Kidney tubule cell (primary cell): Measurements from ENCODE around the gene AKAP13.
"Not testable (repeated sequence)": the region's sequence is repeated elsewhere in the genome, so short reads cannot be mapped to it uniquely, and the experiment has no call there.

ENCODE experiments used
- DNase-seq: peaks from one replicate; pipeline ENCODE4 v3.0.0-alpha.2; 2018; ENCODE audit warnings: low spot score

The AKAP13 gene

DNA sequence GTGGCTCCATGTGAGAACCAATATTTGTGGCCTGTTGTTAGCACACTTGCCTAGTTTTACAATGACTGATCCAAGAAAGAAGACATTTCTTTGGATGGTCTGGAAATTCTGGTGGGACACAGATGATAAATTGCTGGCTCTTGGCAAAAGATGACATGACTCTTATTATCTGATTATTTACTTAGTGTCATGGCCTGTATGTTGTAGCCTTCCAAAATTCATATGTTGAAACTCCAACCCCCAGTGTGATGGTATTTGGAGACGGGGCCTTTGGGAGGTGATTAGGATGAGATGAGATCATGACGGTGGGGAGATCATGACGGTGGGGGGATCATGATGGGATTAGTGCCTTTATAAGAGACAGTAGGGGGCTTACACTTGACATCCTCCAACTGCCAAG, 30.0 kb upstream of the AKAP13 start:
- no peak for DNase-seq

DNA sequence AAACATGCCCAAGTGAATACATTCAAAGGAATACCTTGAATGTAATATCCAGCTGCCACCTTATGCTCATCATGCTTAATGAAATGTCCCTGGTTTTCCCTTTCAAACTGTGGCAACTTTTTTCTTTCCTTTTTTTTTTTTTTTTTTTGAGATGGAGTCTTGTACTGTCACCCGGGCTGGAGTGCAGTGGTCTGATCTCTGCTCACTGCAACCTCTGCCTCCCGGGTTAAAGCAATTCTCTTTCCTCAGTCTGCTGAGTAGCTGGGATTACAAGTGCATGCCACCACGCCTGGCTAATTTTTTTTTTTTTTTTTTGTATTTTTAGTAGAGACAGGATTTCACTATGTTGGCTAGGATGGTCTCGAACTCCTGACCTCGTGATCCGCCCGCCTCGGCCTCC, 28.9 kb upstream of the AKAP13 start:
- not testable (repeated sequence) for DNase-seq

DNA sequence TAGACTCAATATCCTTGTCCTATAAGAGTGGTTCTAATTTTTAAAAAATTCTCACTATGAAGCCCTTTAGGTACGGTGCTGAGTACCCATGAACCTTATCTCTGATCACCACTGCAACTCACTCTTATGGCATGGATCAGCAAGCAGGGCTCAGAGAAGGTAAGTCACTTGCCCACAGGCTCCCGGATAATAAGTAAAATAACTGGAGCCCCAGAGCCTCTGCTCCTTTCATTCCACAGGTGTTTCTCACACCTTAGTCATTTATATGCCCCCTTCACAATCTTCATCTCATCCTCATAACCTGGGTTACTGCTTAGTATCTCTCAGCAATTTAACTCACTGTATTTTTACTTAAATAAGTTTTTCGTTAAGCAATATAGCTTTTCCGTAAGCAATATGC, 28.4 kb upstream of the AKAP13 start:
- DNase-seq: peak; percentile 89

- no peak for DNase-seq
Observed at GRCh38 chr15:85353516-85353915, 26.9 kb upstream of the AKAP13 start.

DNA sequence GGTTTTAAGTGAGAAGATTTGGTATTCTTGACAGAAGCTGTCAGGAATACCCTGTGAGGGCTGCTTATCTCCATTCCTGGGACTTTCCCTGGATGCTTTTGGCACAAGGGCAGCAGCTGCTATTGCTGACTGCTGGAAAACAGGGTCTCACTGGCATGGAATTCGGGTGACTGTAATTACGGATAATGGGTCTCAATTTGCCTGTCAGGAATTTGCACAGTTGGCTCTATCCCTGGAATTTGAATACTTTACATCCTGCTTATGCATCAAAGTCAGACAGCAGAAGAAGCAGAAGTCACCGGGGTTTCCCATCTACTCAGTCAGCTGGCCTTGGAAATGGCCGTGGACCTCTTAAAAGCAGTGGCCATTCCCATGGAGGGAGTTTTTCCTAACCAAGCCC, 25.9 kb upstream of the AKAP13 start:
- DNase-seq: peak; percentile 95

DNA sequence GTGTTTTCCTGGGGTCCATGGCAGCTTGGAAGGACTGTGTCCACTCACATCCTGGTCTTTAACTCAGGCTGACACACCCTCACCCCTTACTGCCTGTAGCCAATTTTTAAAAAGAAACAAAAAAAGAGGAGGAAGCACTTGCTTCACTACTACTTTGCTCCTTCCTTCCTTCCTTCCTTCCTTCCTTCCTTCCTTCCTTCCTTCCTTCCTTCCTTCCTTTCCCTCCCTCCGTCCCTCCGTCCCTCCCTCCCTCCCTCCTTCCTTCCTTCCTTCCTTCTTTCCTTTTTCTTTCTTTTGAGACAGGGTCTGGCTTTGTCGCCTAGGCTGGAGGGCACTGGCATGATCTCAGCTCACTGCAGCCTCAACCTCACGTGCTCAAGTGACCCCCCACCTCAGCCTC, 25.5 kb upstream of the AKAP13 start:
- DNase-seq: no peak

DNA sequence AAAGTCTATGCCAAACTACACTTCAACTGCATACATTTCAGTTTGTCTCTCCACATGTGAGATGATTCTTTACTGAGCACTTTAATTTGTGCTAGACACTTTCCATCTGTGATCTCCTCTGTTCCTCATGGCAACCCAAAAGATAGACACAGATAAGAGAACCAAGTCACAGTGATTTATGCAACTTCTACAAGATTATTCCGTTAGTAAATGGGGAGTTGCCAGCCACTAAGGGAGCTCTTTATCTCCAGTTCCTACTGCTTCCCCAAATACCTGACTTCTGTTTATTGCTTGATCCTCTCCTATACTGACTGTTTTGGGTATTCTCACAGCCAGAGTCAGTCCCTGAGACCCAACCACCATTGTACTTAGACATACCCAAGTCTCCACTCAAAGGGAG, 24.1 kb upstream of the AKAP13 start:
- DNase-seq: no peak

- no peak for DNase-seq
Observed at GRCh38 chr15:85361323-85361722, 19.1 kb upstream of the AKAP13 start.

- no peak for DNase-seq
Observed at GRCh38 chr15:85362436-85363081, 17.8 kb upstream of the AKAP13 start.

GRCh38 chr15:85365980-85366379, 14.4 kb upstream of the AKAP13 start:
- no peak for DNase-seq

DNA sequence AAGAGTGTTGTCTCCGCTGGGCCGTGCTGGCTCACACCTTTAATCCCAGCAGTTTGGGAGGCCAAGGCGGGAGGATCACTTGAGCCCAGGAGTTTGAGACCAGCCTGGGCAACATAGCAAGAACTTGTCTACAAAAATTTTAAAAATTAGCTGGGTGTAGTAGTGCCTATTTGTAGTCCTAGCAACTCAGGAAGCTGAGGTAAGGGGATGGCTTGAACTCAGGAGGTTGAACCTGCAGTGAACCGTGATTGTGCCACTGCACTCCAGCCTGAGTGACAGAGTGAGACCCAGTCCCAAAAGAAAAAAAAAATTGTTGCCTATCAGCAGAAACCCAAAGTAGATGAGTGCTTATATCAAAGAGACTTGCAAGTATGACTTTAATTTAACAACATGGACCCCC, 12.7 kb upstream of the AKAP13 start:
- DNase-seq: no peak

DNA sequence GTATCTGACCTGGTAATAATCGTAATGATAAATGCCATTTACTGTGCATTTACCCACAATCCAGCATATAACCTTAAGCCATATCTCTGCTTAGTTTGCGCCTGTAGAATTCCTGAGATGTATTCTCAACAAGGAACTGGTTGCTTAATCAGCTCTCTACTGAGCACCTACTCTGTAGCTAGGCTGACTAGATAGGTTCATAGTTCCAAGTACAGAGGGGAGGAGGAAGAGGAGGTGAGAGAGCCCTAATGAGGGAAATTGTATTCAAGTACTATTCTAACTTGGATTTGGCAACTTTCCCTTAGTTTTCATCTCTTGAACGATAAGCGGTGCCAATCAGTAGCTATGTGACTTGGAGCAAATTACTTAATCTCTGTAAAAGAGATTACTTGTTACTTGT, 5.6 kb upstream of the AKAP13 start:
- DNase-seq: no peak

DNA sequence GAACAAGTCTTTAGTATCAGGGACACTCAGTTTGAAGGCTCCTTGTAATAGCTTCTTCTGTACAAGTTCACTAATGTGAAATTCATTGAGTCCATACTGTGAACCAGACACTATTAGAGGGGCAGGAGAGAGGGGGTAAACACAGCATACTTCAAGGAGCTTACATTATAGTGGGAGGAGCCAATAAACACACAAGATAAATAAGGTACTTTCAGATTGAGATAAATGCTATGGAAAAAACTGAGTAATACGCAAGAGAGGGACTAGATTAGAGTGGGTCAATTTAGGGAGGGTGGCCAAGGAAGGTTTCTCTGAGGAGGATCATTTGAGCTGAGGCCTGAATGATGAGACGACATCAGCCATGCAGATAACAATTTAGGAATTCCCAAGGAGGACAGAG, 3.1 kb upstream of the AKAP13 start:
- no peak for DNase-seq

- no peak for DNase-seq
Observed at GRCh38 chr15:85377986-85378385, 2.4 kb upstream of the AKAP13 start.

GRCh38 chr15:85379403-85380131, 836 bp upstream of the AKAP13 start:
- DNase-seq: peak; percentile 48

- DNase-seq: peak; percentile 53
Observed at GRCh38 chr15:85380812-85381642, 624 bp downstream of the AKAP13 start.

GRCh38 chr15:85381850-85382751, 1.7 kb downstream of the AKAP13 start:
- DNase-seq: peak; percentile 26

DNA sequence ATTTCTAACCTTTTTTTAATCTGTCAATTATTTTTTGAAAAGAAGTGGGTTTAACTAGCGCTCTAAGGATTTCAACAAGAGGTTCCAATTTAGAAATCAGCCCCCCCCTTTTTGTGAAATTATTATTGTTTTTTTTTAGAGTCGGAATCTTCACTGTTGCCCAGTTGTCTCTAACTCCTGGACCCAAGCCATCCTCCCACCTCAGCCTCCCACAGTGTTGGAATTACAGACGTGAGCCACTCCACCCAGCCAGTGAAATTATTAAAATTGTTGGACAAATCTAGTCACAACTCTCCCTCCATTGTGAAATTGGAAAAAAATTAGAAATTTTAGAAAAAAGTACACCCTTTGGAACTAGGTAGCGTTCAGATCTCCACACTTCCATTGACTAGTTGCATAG, 2.5 kb downstream of the AKAP13 start:
- no peak for DNase-seq

- DNase-seq: peak; percentile 10
Observed at GRCh38 chr15:85383470-85384148, 3.2 kb downstream of the AKAP13 start.

DNA sequence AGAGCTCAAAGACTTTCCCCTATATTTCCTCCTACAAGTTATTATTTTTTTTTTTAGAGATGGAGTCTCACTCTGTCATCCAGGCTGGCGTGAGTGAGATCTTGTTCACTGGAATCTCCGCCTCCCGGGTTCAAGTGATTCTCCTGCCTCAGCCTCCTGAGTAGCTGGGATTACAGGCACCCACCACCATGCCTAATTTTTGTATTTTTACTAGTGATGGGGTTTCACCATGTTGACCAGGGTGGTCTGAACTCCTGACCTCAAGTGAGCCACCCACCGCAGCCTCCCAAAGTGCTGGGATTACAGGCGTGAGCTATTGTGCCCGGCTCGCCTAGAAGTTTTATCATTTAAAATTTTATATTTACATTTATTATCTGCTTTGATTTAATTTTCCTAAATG, 5.9 kb downstream of the AKAP13 start:
- no peak for DNase-seq

- no peak for DNase-seq
Observed at GRCh38 chr15:85388566-85389305, 8.3 kb downstream of the AKAP13 start.
